Subcutaneous abdominal adipose tissue (tissue), 5 donors: Measurements from ENCODE around the gene CYP2C19.
"Not testable (repeated sequence)": the region's sequence is repeated elsewhere in the genome, so short reads cannot be mapped to it uniquely, and the experiment has no call there.

Experiments
- H3K27ac ChIP-seq: one replicate; pipeline ENCODE4 v1.7.0; 2013; ENCODE audit warnings: low read depth, mild to moderate bottlenecking, inconsistent platforms, low read length, moderate library complexity
- H3K27me3 ChIP-seq, 5 donors: one replicate each; pipeline ENCODE4 v1.7.0; 2013; ENCODE audit warnings: low read length in 5 of 5, inconsistent platforms in 1 of 5; ENCODE audit not compliant: control insufficient read depth in 5 of 5, insufficient read depth in 4 of 5
- H3K36me3 ChIP-seq, 5 donors: one replicate each; pipeline ENCODE4 v1.7.0; 2013; ENCODE audit warnings: low read length in 5 of 5; ENCODE audit not compliant: control insufficient read depth in 5 of 5, insufficient read depth in 5 of 5
- H3K4me1 ChIP-seq, 5 donors: one replicate each; pipeline ENCODE4 v1.7.0; 2013; ENCODE audit warnings: low read length in 5 of 5, mild to moderate bottlenecking in 3 of 5, moderate library complexity in 1 of 5; ENCODE audit not compliant: control insufficient read depth in 5 of 5, insufficient read depth in 5 of 5
- H3K4me3 ChIP-seq, 5 donors: one replicate each; pipeline ENCODE4 v1.7.0; 2013; ENCODE audit warnings: low read length in 5 of 5, low read depth in 1 of 5
- H3K9ac ChIP-seq, 5 donors: one replicate each; pipeline ENCODE4 v1.7.0; 2013; ENCODE audit warnings: low read length in 5 of 5, mild to moderate bottlenecking in 4 of 5, moderate library complexity in 3 of 5
- H3K9me3 ChIP-seq, 5 donors: one replicate each; pipeline ENCODE4 v1.7.0; 2013; ENCODE audit warnings: low read length in 5 of 5; ENCODE audit not compliant: control insufficient read depth in 5 of 5
- donor health status: healthy.
- donor health status: healthy.
- donor health status: healthy.
- donor health status: healthy.
- donor health status: healthy.

The CYP2C19 gene

GRCh38 chr10:94780844-94781243 is 18.4 kb downstream of the CYP2C19 start:
- Histone ChIP-seq H3K27me3 (no peaks in the 10 kb centered on the region), H3K9ac (no peak overlapping the region), H3K4me3 (no peak overlapping the region), H3K36me3 (no peaks in the 10 kb centered on the region), H3K27ac (no peak overlapping the region), H3K4me1 (no peaks in the 10 kb centered on the region), H3K9me3 (peaks cover 0 to 2% (median 0%) of the 10 kb centered on the region in 5 donors)

- Histone ChIP-seq H3K9me3 (peaks cover 0 to 4% (median 0%) of the 10 kb centered on the region in 5 donors), H3K27ac (no peak overlapping the region), H3K36me3 (no peaks in the 10 kb centered on the region), H3K4me3 (no peak overlapping the region), H3K4me1 (no peaks in the 10 kb centered on the region), H3K9ac (no peak overlapping the region), H3K27me3 (no peaks in the 10 kb centered on the region)
Observed at GRCh38 chr10:94784256-94784655, 21.8 kb downstream of the CYP2C19 start.

GRCh38 chr10:94785211-94785610 is 22.7 kb downstream of the CYP2C19 start:
- Histone ChIP-seq H3K9ac (no peak overlapping the region), H3K36me3 (no peaks in the 10 kb centered on the region), H3K4me1 (no peaks in the 10 kb centered on the region), H3K27ac (no peak overlapping the region), H3K27me3 (no peaks in the 10 kb centered on the region), H3K4me3 (no peak overlapping the region), H3K9me3 (peaks cover 0 to 4% (median 0%) of the 10 kb centered on the region in 5 donors)

DNA sequence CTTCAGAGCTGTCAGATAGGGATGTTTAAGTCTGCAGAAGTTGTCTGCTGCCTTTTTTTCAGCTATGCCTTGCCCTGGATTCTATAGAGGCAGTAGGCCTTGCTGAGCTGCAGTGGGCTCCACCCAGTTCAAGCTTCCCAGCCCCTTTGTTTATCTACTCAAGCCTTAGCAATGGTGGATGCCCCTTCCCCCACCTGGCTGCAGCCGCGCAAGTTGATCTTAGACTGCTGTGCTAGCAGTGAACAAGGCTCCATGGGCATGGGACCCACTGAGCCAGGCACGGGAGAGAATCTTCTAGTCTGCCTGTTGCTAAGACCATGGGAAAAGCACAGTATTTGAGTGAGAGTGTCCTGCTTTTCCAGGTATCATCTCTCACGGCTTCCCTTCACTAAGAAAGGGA is 38.1 kb downstream of the CYP2C19 start:
- H3K4me3 ChIP-seq, H3K4me1 ChIP-seq, H3K36me3 ChIP-seq, H3K27ac ChIP-seq, H3K27me3 ChIP-seq, H3K9ac ChIP-seq: not testable (repeated sequence)
- peaks cover 0 to 18% (median 8%) of the 10 kb centered on the region in 5 donors for H3K9me3 ChIP-seq

DNA sequence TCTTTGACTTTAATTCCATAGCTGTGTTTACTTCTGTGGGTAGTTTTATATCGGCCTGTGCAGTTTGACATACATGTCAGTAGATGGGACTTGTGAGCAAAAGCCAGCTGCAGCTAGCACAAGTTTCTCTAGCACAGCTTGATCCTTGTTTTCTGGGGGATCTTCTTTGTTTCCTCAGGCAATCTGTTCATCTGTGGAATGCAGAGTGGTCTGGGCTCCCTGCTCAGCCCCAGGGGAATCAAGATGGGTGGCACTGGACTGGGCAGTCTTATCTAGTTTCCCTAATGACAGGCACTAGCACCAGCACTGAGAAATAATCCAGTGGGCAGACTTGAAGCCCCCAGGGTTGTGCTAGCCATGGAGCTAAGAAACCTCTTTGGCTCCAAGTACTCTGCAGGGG is 40.8 kb downstream of the CYP2C19 start:
- H3K4me3 ChIP-seq = no peak overlapping the region
- H3K36me3 ChIP-seq = no peaks in the 10 kb centered on the region
- H3K27ac ChIP-seq = no peak overlapping the region

GRCh38 chr10:94830025-94830424 is 67.5 kb downstream of the CYP2C19 start:
- H3K27ac ChIP-seq, H3K36me3 ChIP-seq, H3K4me1 ChIP-seq, H3K27me3 ChIP-seq, H3K9ac ChIP-seq, H3K4me3 ChIP-seq, H3K9me3 ChIP-seq: not testable (repeated sequence)

More for the DNA sequence above, 40.8 kb downstream of the CYP2C19 start:
- no peak overlapping the region for H3K9ac ChIP-seq
- no peaks in the 10 kb centered on the region for H3K4me1 ChIP-seq
- no peaks in the 10 kb centered on the region for H3K27me3 ChIP-seq
- peaks cover 0 to 20% (median 8%) of the 10 kb centered on the region in 5 donors for H3K9me3 ChIP-seq

DNA sequence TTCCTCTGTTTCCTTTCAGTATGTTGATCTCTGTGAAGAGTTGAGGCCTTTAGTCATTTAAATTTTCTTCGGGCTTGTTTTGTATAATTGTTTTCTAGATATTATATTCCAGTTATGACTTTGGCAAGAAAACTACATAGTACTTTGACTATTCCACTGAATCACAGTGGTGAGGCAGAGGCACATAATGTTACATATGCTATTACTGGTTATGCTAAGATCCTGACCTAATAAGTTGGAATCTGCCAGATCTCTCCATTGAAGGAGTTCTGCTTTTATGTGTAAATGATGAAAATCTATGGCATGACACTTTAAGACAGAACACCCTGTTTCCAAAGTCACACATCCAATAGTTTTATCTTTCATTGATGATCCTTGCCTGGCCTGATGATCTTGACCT is 83.7 kb downstream of the CYP2C19 start:
- Histone ChIP-seq H3K27me3 (no peaks in the 10 kb centered on the region), H3K36me3 (no peaks in the 10 kb centered on the region), H3K4me3 (no peak overlapping the region), H3K9me3 (peaks cover 0 to 6% (median 2%) of the 10 kb centered on the region in 5 donors), H3K9ac (no peak overlapping the region), H3K27ac (no peak overlapping the region), H3K4me1 (no peaks in the 10 kb centered on the region)

GRCh38 chr10:94850766-94851165 is 88.3 kb downstream of the CYP2C19 start:
- H3K4me1 ChIP-seq = no peaks in the 10 kb centered on the region
- H3K27me3 ChIP-seq = no peaks in the 10 kb centered on the region
- no peak overlapping the region for H3K27ac ChIP-seq
- H3K9me3 ChIP-seq = peaks cover 0 to 2% (median 0%) of the 10 kb centered on the region in 5 donors
- H3K36me3 ChIP-seq = no peaks in the 10 kb centered on the region
- H3K9ac ChIP-seq = no peak overlapping the region
- H3K4me3 ChIP-seq = no peak overlapping the region

DNA sequence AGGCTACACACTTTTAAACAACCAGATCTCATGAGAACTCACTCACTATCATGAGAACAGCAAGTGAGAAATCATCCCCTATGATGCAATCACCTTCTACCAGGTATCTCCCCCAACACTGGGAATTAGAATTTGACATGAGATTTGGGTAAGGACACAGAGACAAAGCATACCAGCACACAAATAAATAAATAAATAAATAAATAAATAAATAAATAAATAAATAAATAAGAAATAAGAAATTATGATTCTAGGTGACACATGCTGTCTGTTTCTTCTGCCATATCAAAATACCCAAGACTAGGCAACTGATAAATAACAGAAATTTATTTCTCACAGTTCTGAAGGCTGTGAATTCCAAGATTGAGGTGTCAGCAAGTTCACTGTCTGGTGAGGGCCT is 88.8 kb downstream of the CYP2C19 start:
- peaks cover 0 to 2% (median 0%) of the 10 kb centered on the region in 5 donors for H3K9me3 ChIP-seq
- H3K4me1 ChIP-seq = no peaks in the 10 kb centered on the region
- no peak overlapping the region for H3K27ac ChIP-seq
- no peaks in the 10 kb centered on the region for H3K27me3 ChIP-seq
- H3K36me3 ChIP-seq = no peaks in the 10 kb centered on the region
- no peak overlapping the region for H3K4me3 ChIP-seq
- no peak overlapping the region for H3K9ac ChIP-seq

DNA sequence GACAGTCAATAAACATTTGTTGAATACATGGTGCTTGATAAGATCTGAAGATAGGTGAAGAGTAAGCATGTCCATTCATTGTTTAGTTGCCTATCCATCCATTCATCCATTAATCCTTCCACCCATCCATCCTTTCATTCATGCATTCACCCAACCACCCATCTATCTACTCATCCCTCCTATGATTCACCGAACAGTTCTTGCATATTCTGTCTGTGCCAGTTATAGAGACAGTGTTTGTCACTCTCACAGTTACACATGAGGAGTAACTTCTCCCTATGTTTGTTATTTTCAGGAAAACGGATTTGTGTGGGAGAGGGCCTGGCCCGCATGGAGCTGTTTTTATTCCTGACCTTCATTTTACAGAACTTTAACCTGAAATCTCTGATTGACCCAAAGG is 90.0 kb downstream of the CYP2C19 start:
- Histone ChIP-seq H3K36me3 (no peaks in the 10 kb centered on the region), H3K4me1 (no peaks in the 10 kb centered on the region), H3K4me3 (no peak overlapping the region), H3K27ac (no peak overlapping the region), H3K9ac (no peak overlapping the region), H3K27me3 (no peaks in the 10 kb centered on the region), H3K9me3 (peaks cover 0 to 2% (median 0%) of the 10 kb centered on the region in 5 donors)

DNA sequence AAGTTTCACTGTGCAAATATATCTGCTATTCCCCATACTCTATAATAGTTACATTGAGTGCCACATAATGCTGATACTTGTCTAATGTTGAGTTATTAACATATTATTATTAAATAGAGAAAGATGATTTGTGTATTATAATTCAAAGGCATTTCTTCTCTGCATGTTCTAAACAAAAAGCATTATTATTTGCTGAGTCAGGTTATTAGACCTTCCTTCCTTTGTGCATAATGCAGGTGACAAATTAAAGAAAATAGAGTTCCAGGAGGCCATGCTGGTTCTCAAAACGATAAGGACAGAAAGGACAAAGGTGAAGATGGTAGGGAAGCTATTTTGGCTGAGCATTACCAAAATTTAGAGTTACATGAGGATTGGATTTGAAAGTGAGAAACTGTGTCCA is 90.6 kb downstream of the CYP2C19 start:
- H3K36me3 ChIP-seq = no peaks in the 10 kb centered on the region

More for the DNA sequence above, 90.6 kb downstream of the CYP2C19 start:
- Histone ChIP-seq H3K27ac (no peak overlapping the region), H3K27me3 (no peaks in the 10 kb centered on the region), H3K4me1 (no peaks in the 10 kb centered on the region), H3K9me3 (peaks cover 0 to 2% (median 0%) of the 10 kb centered on the region in 5 donors), H3K9ac (no peak overlapping the region), H3K4me3 (no peak overlapping the region)
